OCI-LY3 (cell line): Measurements from ENCODE around the gene CTNNA3.

Experiments
- H2AFZ ChIP-seq: fragments of 200-600, 300-600 bp; shearing (Covaris generic); 2 replicates; pipeline ENCODE4 v1.6.0; 2014; ENCODE audit warnings: antibody characterized with exemption, low read depth, low read length
- H3K27ac ChIP-seq: fragments of 200-600, 300-600 bp; sonication (generic); 2 replicates; pipeline ENCODE4 v1.5.1; 2014; ENCODE audit warnings: mild to moderate bottlenecking, low read length, moderate library complexity, mixed read lengths
- H3K27me3 ChIP-seq: fragments of 200-600, 300-600 bp; sonication (generic); 2 replicates; pipeline ENCODE4 v1.6.1; 2014; ENCODE audit warnings: low read depth, low read length, mixed read lengths
- H3K36me3 ChIP-seq: fragments of 200-600, 300-600 bp; sonication (generic); replicated peaks from 2 replicates; pipeline ENCODE3; 2014; ENCODE audit warnings: low read depth, low read length, mixed read lengths
- H3K4me1 ChIP-seq: fragments of 300-600, 200-600 bp; sonication (generic); 2 replicates; pipeline ENCODE4 v1.6.1; 2014; ENCODE audit warnings: low read length, mixed read lengths
- H3K4me2 ChIP-seq: fragments of 200-600, 300-600 bp; sonication (generic); 2 replicates; pipeline ENCODE4 v1.6.1; 2014; ENCODE audit warnings: low read length, mixed read lengths
- H3K4me3 ChIP-seq: fragments of 300-600, 200-600 bp; sonication (generic); 2 replicates; pipeline ENCODE4 v1.5.1; 2014; ENCODE audit warnings: antibody characterized with exemption, mild to moderate bottlenecking, low read length, moderate library complexity
- H3K79me2 ChIP-seq: fragments of 300-600, 200-600 bp; shearing (Covaris generic); 2 replicates; pipeline ENCODE4 v1.6.1; 2014; ENCODE audit warnings: mild to moderate bottlenecking, low read length, mixed read lengths
- H3K9ac ChIP-seq: fragments of 300-600, 200-600 bp; shearing (Covaris generic); 2 replicates; pipeline ENCODE4 v1.6.0; 2014; ENCODE audit warnings: mild to moderate bottlenecking, low read length, moderate library complexity
- H3K9me3 ChIP-seq: fragments of 200-600, 300-600 bp; shearing (Covaris generic); 2 replicates; pipeline ENCODE4 v1.6.1; 2014; ENCODE audit warnings: low read length, mixed read lengths; ENCODE audit not compliant: insufficient read depth
- H4K20me1 ChIP-seq: fragments of 200-600, 300-600 bp; sonication (generic); 2 replicates; pipeline ENCODE4 v1.6.1; 2016; ENCODE audit warnings: low read length, mixed read lengths; ENCODE audit not compliant: insufficient read depth
- EZH2phosphoT487 ChIP-seq: fragments of 200-600 bp; shearing (Covaris generic); IDR thresholded peaks from 2 replicates; pipeline ENCODE4 v1.6.1; 2018; ENCODE audit warnings: antibody characterized with exemption, mixed run types, low read depth
- TF ChIP-seq, protein P1 (sequence below): fragments of 200-600, 300-600 bp; sonication (generic); IDR thresholded peaks from 2 replicates; pipeline ENCODE4 v1.5.1; 2014; ENCODE audit warnings: antibody characterized with exemption, low read length, low read depth

The CTNNA3 gene

GRCh38 chr10:67110286-67110685 is 585.7 kb downstream of the CTNNA3 start:
- no peak for TF ChIP-seq EZH2phosphoT487
- TF ChIP-seq, protein P1, sequence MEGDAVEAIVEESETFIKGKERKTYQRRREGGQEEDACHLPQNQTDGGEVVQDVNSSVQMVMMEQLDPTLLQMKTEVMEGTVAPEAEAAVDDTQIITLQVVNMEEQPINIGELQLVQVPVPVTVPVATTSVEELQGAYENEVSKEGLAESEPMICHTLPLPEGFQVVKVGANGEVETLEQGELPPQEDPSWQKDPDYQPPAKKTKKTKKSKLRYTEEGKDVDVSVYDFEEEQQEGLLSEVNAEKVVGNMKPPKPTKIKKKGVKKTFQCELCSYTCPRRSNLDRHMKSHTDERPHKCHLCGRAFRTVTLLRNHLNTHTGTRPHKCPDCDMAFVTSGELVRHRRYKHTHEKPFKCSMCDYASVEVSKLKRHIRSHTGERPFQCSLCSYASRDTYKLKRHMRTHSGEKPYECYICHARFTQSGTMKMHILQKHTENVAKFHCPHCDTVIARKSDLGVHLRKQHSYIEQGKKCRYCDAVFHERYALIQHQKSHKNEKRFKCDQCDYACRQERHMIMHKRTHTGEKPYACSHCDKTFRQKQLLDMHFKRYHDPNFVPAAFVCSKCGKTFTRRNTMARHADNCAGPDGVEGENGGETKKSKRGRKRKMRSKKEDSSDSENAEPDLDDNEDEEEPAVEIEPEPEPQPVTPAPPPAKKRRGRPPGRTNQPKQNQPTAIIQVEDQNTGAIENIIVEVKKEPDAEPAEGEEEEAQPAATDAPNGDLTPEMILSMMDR: no peak
- Histone ChIP-seq H3K36me3 (no peaks in the 10 kb centered on the region), H3K4me1 (peaks cover 14% of the 10 kb centered on the region), H3K4me3 (no peak overlapping the region), H3K9ac (no peak overlapping the region), H3K9me3 (no peaks in the 10 kb centered on the region), H3K79me2 (no peaks in the 10 kb centered on the region), H3K4me2 (no peak overlapping the region), H3K27ac (no peak overlapping the region), H2AFZ (no peak overlapping the region), H3K27me3 (no peaks in the 10 kb centered on the region), H4K20me1 (no peaks in the 10 kb centered on the region)

DNA sequence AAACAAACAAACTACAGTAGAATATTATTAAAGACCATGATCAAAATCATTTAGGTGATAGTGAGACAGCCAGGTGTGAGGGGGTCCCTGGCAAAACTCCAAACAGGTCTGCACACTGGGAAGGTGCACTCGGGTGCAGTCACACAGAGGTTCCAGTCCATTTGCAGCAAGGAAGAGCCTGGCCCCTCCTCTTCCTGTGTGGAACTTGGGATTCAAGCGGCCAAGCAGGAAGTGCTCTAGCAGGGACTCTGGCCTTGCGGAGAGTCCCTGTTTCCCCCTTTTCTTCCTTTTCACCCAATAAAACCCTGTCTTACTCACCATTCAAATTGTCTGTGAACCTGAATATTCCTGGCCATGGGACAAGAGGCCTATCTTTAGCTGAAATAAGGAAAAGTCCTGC is 588.3 kb downstream of the CTNNA3 start:
- Histone ChIP-seq H3K4me1 (peaks cover 3% of the 10 kb centered on the region), H3K9ac (no peak overlapping the region), H3K4me2 (no peak overlapping the region), H3K27ac (no peak overlapping the region), H3K4me3 (no peak overlapping the region), H3K27me3 (no peaks in the 10 kb centered on the region), H4K20me1 (no peaks in the 10 kb centered on the region), H2AFZ (no peak overlapping the region), H3K36me3 (no peaks in the 10 kb centered on the region), H3K79me2 (no peaks in the 10 kb centered on the region), H3K9me3 (no peaks in the 10 kb centered on the region)
- TF ChIP-seq, protein P1: no peak
- TF ChIP-seq EZH2phosphoT487: no peak

- H3K9me3 ChIP-seq: no peaks in the 10 kb centered on the region
- H3K79me2 ChIP-seq: no peaks in the 10 kb centered on the region
- no peak overlapping the region for H3K4me2 ChIP-seq
- no peaks in the 10 kb centered on the region for H4K20me1 ChIP-seq
- H3K27ac ChIP-seq: no peak overlapping the region
- no peak overlapping the region for H3K4me3 ChIP-seq
- H3K27me3 ChIP-seq: no peaks in the 10 kb centered on the region
- TF ChIP-seq, protein P1: no peak
- TF ChIP-seq EZH2phosphoT487: no peak
- H3K36me3 ChIP-seq: no peaks in the 10 kb centered on the region
- H3K9ac ChIP-seq: no peak overlapping the region
- H3K4me1 ChIP-seq: no peaks in the 10 kb centered on the region
- H2AFZ ChIP-seq: no peak overlapping the region
Measured at GRCh38 chr10:67100951-67101350, 595.0 kb downstream of the CTNNA3 start.

- H3K27ac ChIP-seq: no peak overlapping the region
Measured at GRCh38 chr10:67098461-67098860, 597.5 kb downstream of the CTNNA3 start.

More at GRCh38 chr10:67098461-67098860, 597.5 kb downstream of the CTNNA3 start:
- Histone ChIP-seq H3K36me3 (no peaks in the 10 kb centered on the region), H3K79me2 (no peaks in the 10 kb centered on the region), H3K9me3 (no peaks in the 10 kb centered on the region), H4K20me1 (no peaks in the 10 kb centered on the region), H3K4me3 (no peak overlapping the region), H2AFZ (no peak overlapping the region), H3K9ac (no peak overlapping the region), H3K4me1 (no peaks in the 10 kb centered on the region), H3K4me2 (no peak overlapping the region), H3K27me3 (no peaks in the 10 kb centered on the region)
- no peak for TF ChIP-seq EZH2phosphoT487
- TF ChIP-seq, protein P1: no peak
